ENCODE data around the gene CSGALNACT2.
"Not testable (repeated sequence)": the region's sequence is repeated elsewhere in the genome, so short reads cannot be mapped to it uniquely, and the experiment has no call there.

Gene CSGALNACT2

GRCh38 chr10:43174969-43175368 lies 36.7 kb downstream of the CSGALNACT2 start:
- Histone ChIP-seq H3K27me3 (replicated peaks; ENCODE audit: control insufficient read depth, insufficient read depth, low read length) (no peaks in the 10 kb centered on the region), H3K36me3 (ENCODE audit: control insufficient read depth, insufficient read depth, low read length) (no peaks in the 10 kb centered on the region; the same call in 1 of the 2 replicates), H3K4me3 (replicated peaks; ENCODE audit: low read depth, low read length) (no peak overlapping the region)
- TF ChIP-seq CTCF (IDR thresholded peaks at IDR 0.05; ENCODE audit: insufficient read depth, low read length, poor library complexity, severe bottlenecking): no peak
- no peak for DNase-seq (ENCODE audit: extremely low read depth, insufficient read length)

- TF ChIP-seq CTCF (IDR thresholded peaks at IDR 0.05; ENCODE audit: insufficient read depth, low read length, poor library complexity, severe bottlenecking): no peak
- Histone ChIP-seq H3K4me3 (replicated peaks; ENCODE audit: low read depth, low read length) (no peak overlapping the region), H3K27me3 (replicated peaks; ENCODE audit: control insufficient read depth, insufficient read depth, low read length) (no peaks in the 10 kb centered on the region), H3K36me3 (ENCODE audit: control insufficient read depth, insufficient read depth, low read length) (no peaks in the 10 kb centered on the region; the same call in 1 of the 2 replicates)
- DNase-seq (ENCODE audit: extremely low read depth, insufficient read length): no peak
Measured at GRCh38 chr10:43176271-43176670, 38.0 kb downstream of the CSGALNACT2 start.

GRCh38 chr10:43177595-43177994 lies 39.4 kb downstream of the CSGALNACT2 start:
- H3K4me3 ChIP-seq (replicated peaks; ENCODE audit: low read depth, low read length): no peak overlapping the region
- DNase-seq (ENCODE audit: extremely low read depth, insufficient read length): no peak
- H3K27me3 ChIP-seq (replicated peaks; ENCODE audit: control insufficient read depth, insufficient read depth, low read length): no peaks in the 10 kb centered on the region
- H3K36me3 ChIP-seq (ENCODE audit: control insufficient read depth, insufficient read depth, low read length): no peaks in the 10 kb centered on the region; the same call in 1 of the 2 replicates
- TF ChIP-seq CTCF (IDR thresholded peaks at IDR 0.05; ENCODE audit: insufficient read depth, low read length, poor library complexity, severe bottlenecking): no peak

GRCh38 chr10:43181146-43181545 lies 42.9 kb downstream of the CSGALNACT2 start:
- Histone ChIP-seq H3K36me3 (ENCODE audit: control insufficient read depth, insufficient read depth, low read length) (no peaks in the 10 kb centered on the region), H3K4me3 (replicated peaks; ENCODE audit: low read depth, low read length) (no peak overlapping the region), H3K27me3 (replicated peaks; ENCODE audit: control insufficient read depth, insufficient read depth, low read length) (no peaks in the 10 kb centered on the region)
- no peak for TF ChIP-seq CTCF (IDR thresholded peaks at IDR 0.05; ENCODE audit: insufficient read depth, low read length, poor library complexity, severe bottlenecking)
- no peak for DNase-seq (ENCODE audit: extremely low read depth, insufficient read length)

- H3K27me3 ChIP-seq (replicated peaks; ENCODE audit: control insufficient read depth, insufficient read depth, low read length); H3K4me3 ChIP-seq (replicated peaks; ENCODE audit: low read depth, low read length); H3K36me3 ChIP-seq (ENCODE audit: control insufficient read depth, insufficient read depth, low read length); DNase-seq (ENCODE audit: extremely low read depth, insufficient read length): not testable (repeated sequence)
Measured at GRCh38 chr10:43183764-43184163, 45.5 kb downstream of the CSGALNACT2 start.

- Histone ChIP-seq H3K27me3 (replicated peaks; ENCODE audit: control insufficient read depth, insufficient read depth, low read length) (no peaks in the 10 kb centered on the region), H3K36me3 (ENCODE audit: control insufficient read depth, insufficient read depth, low read length) (no peaks in the 10 kb centered on the region), H3K4me3 (replicated peaks; ENCODE audit: low read depth, low read length) (no peak overlapping the region)
- no peak for TF ChIP-seq CTCF (IDR thresholded peaks at IDR 0.05; ENCODE audit: insufficient read depth, low read length, poor library complexity, severe bottlenecking)
- DNase-seq (ENCODE audit: extremely low read depth, insufficient read length): no peak
Measured at GRCh38 chr10:43186150-43186549, 47.9 kb downstream of the CSGALNACT2 start.

Data from GM06990 (cell line).